K562 (cell line): ENCODE results near the gene LSR. TPM values are rescaled to one million over a fixed set of nuclear protein-coding genes. Genes with fewer than 3 reads are reported as not detected.

Experiments
- ATAC-seq: fragments of 200-7000 bp; cut with Tn5 transposase; 3 replicates; pipeline ENCODE4 v1.9.1; 2020; ENCODE audit warnings: moderate library complexity
- BruUV-seq: library from RNA; stranded (reverse); fragments of 400-500 nt; replicated peaks from 2 replicates; lab custom pipeline; 2021; lab: Mats Ljungman, UMichigan
- CTCF ChIA-PET: fragments of 300-600 bp; formaldehyde crosslinking; extraction: SDS; loops from one replicate; lab custom pipeline; 2021; ENCODE audit warnings: low intra/inter-chr PET ratio; lab: Yijun Ruan, JAX
- POLR2A ChIA-PET: fragments of 300-600, 350-650 bp; sonication (Branson Sonifier 250); formaldehyde crosslinking; extraction: SDS; loops from one replicate; lab custom pipeline; 2021; ENCODE audit warnings: antibody characterized with exemption, inconsistent platforms; lab: Yijun Ruan, JAX
- DNase-seq, 4 experiments: peaks; one replicate each; pipeline versions ENCODE4 v3.0.0 to v3.0.0-alpha.2; 2011 to 2018; ENCODE audit warnings: low spot score in 3 of 4, mixed read lengths in 3 of 4; ENCODE audit errors: extremely low read depth in 1 of 4
- FAIRE-seq: peaks from 2 replicates; lab custom pipeline; 2011; peaks lifted over from hg19 to GRCh38; lab: Jason Lieb, UNC
- H2AFZ ChIP-seq: 2 replicates; pipeline ENCODE4 v1.6.0; 2011; ENCODE audit warnings: low read depth, low read length, control low read depth, inconsistent platforms
- H3K27ac ChIP-seq: fragments of 200-600 bp; 3 replicates; pipeline ENCODE4 v1.8.0; 2011; ENCODE audit warnings: low read depth, mild to moderate bottlenecking, control low read depth, inconsistent platforms, low read length, moderate library complexity, mixed read lengths; ENCODE audit errors: extremely low read depth
- H3K27me3 ChIP-seq, 2 experiments: fragments of 300-600 bp in 1 of 2; 2 replicates in 1 of 2; 3 replicates in 1 of 2; pipeline versions ENCODE4 v1.6.0 to v1.8.0; 2011; ENCODE audit warnings: inconsistent platforms in 2 of 2, low read length in 2 of 2, mild to moderate bottlenecking in 1 of 2, mixed read lengths in 1 of 2, moderate library complexity in 1 of 2; ENCODE audit not compliant: control insufficient read depth in 2 of 2, insufficient read depth in 2 of 2
- H3K36me3 ChIP-seq: fragments of 300-600 bp; 3 replicates; pipeline ENCODE4 v1.8.0; 2011; ENCODE audit warnings: mild to moderate bottlenecking, low read length, inconsistent platforms; ENCODE audit not compliant: control insufficient read depth, insufficient read depth
- H3K4me1 ChIP-seq, 2 experiments: fragments of 200-600 bp in 1 of 2; replicated peaks in 1 of 2; 2 replicates in 1 of 2; 3 replicates in 1 of 2; pipeline versions ENCODE4 v1.5.1 to v1.8.0; 2011; ENCODE audit warnings: inconsistent platforms in 2 of 2, low read length in 2 of 2, mild to moderate bottlenecking in 1 of 2, mixed read lengths in 1 of 2, moderate library complexity in 1 of 2; ENCODE audit not compliant: control insufficient read depth in 2 of 2, insufficient read depth in 2 of 2
- H3K4me2 ChIP-seq: 2 replicates; pipeline ENCODE4 v1.6.1; 2011; ENCODE audit warnings: low read length, control low read depth, inconsistent platforms, mixed read lengths; ENCODE audit not compliant: insufficient read depth
- H3K4me3 ChIP-seq: fragments of 200-600 bp; sonication (generic), shearing (Covaris generic); 2 replicates; pipeline ENCODE4 v1.5.1; 2016; ENCODE audit warnings: control low read depth, inconsistent platforms
- H3K79me2 ChIP-seq: fragments of 200-600 bp; 3 replicates; pipeline ENCODE4 v1.8.0; 2011; ENCODE audit warnings: low read length, inconsistent platforms; ENCODE audit not compliant: control insufficient read depth, insufficient read depth
- H3K9ac ChIP-seq, 2 experiments: 2 replicates each; pipeline versions ENCODE4 v1.6.0 to v1.6.1; 2011; ENCODE audit warnings: low read depth in 2 of 2, low read length in 2 of 2, control low read depth in 1 of 2, inconsistent platforms in 1 of 2, mild to moderate bottlenecking in 1 of 2, mixed read lengths in 1 of 2; ENCODE audit not compliant: insufficient read depth in 1 of 2
- H3K9me1 ChIP-seq: one replicate; pipeline ENCODE4 v1.6.0; 2011; ENCODE audit warnings: inconsistent platforms, mild to moderate bottlenecking, low read length, moderate library complexity; ENCODE audit not compliant: control insufficient read depth, insufficient read depth
- H3K9me3 ChIP-seq: replicated peaks from 2 replicates; pipeline ENCODE4 v1.5.1; 2011; ENCODE audit warnings: low read depth, low read length, inconsistent platforms; ENCODE audit not compliant: control insufficient read depth, insufficient read depth
- H4K20me1 ChIP-seq: replicated peaks from 2 replicates; pipeline ENCODE4 v1.6.1; 2011; ENCODE audit warnings: low read length, inconsistent platforms, mixed read lengths; ENCODE audit not compliant: control insufficient read depth, insufficient read depth
- RCOR1 ChIP-seq, 2 experiments: IDR thresholded peaks; 2 replicates each; pipeline ENCODE4 v1.6.1; 2012; ENCODE audit warnings: low read depth in 2 of 2, low read length in 2 of 2, borderline replicate concordance in 1 of 2, improper control_type of control experiment in 1 of 2
- WGBS: fragments of 100-300 bp; shearing (Covaris generic); methylation state at CpG from one replicate; pipeline ENCODE4 v1.1.6; 2016; ENCODE audit warnings: low coverage, mixed read lengths; ENCODE audit not compliant: insufficient coverage; ENCODE audit errors: missing lambda C conversion rate; 5-methylcytosine and 5-hydroxymethylcytosine counted together
- in situ Hi-C: fragments of 300-500 bp; cut with MboI; formaldehyde crosslinking; loops from 4 replicates; pipeline ENCODE4 v1.15.0; 2018; ENCODE audit warnings: inconsistent platforms, mixed read lengths
- intact Hi-C: fragments of 100-400 bp; cut with micrococcal nuclease; formaldehyde crosslinking; loops from 2 replicates; pipeline ENCODE4 v1.14.2; 2022
- polyA plus RNA-seq, 8 experiments: library from polyadenylated mRNA; depleted of rRNA in 4 of 8; stranded (reverse) in 5 of 8; unstranded in 3 of 8; fragments of >200 nt; fragmentation: Nextera tagmentation in 2 of 8; fragmentation: Illumina TruSeq in 1 of 8; extraction: Ambion mirVana in 2 of 8; extraction: Trizol in 1 of 8; gene quantifications; 2 replicates each; pipeline versions ENCODE4 v1.2.1 to v1.2.3, GENCODE V29; 2011 to 2014; ENCODE audit warnings: inconsistent platforms in 1 of 8, missing spikeins in 1 of 8
- total RNA-seq, 7 experiments: library from RNA; depleted of rRNA in 6 of 7; stranded (reverse); fragments of >200 nt in 6 of 7; fragmentation: Illumina TruSeq in 2 of 7; extraction: Trizol in 2 of 7; gene quantifications; 2 replicates each; pipeline versions ENCODE4 v1.2.1 to v1.2.3, GENCODE V29; 2011 to 2021; ENCODE audit warnings: low replicate concordance in 1 of 7
- TF ChIP-seq, protein P1 (sequence below): sonication (generic); formaldehyde crosslinking; IDR thresholded peaks from 2 replicates; pipeline ENCODE4 v1.8.1; 2023; ENCODE audit warnings: mild to moderate bottlenecking, missing genetic modification reagents

Gene LSR
- total and polyA plus RNA-seq, 9 of the 15 experiments (the other 6 are each of a cell fraction or from before 2014, with no cell fraction given): 0.44 to 87.9 (median 28.0) TPM

- H4K20me1 ChIP-seq: no peaks in the 10 kb centered on the region
- no peaks in the 10 kb centered on the region for H3K9me3 ChIP-seq
- BruUV-seq: no TSS peak
- H3K4me1 ChIP-seq: peaks cover 36 to 40% of the 10 kb centered on the region in 2 experiments
- H3K79me2 ChIP-seq: no peaks in the 10 kb centered on the region
- ChIA-PET POLR2A (no interaction called here), CTCF (interaction anchor here (0.6 kb wide), 1 partner anchor 88 kb away, joined by 3 read pairs; no protein-coding TSS in a partner anchor)
- DNase-seq (no peak), ATAC-seq (no peak), FAIRE-seq (no peak)
- in situ Hi-C loops (no loop called here), intact Hi-C loops (loop anchor here (5.0 kb wide), 3 partner anchors 38 to 57 kb away; partner anchors contain the start of genes FXYD5 and LSR)
- H3K4me2 ChIP-seq: no peak overlapping the region
- no peaks in the 10 kb centered on the region for H3K9me1 ChIP-seq
- no peaks in the 10 kb centered on the region for H3K36me3 ChIP-seq
- peak in 1 of 2 experiments; percentile 36; a peak in 1 of 4 replicates for TF ChIP-seq RCOR1 (IDR thresholded peaks at IDR 0.05; ENCODE audit: borderline replicate concordance in 1 of 2, low read depth in 2 of 2, low read length in 2 of 2)
- TF ChIP-seq, protein P1, sequence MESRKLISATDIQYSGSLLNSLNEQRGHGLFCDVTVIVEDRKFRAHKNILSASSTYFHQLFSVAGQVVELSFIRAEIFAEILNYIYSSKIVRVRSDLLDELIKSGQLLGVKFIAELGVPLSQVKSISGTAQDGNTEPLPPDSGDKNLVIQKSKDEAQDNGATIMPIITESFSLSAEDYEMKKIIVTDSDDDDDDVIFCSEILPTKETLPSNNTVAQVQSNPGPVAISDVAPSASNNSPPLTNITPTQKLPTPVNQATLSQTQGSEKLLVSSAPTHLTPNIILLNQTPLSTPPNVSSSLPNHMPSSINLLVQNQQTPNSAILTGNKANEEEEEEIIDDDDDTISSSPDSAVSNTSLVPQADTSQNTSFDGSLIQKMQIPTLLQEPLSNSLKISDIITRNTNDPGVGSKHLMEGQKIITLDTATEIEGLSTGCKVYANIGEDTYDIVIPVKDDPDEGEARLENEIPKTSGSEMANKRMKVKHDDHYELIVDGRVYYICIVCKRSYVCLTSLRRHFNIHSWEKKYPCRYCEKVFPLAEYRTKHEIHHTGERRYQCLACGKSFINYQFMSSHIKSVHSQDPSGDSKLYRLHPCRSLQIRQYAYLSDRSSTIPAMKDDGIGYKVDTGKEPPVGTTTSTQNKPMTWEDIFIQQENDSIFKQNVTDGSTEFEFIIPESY (CRISPR knock-in tag): no peak
- H3K9ac ChIP-seq: no peak overlapping the region
- 64% methylated on average over 3 of the region's 4 CpGs for WGBS
- no peak overlapping the region for H3K4me3 ChIP-seq
- no peaks in the 10 kb centered on the region for H3K27me3 ChIP-seq
- H3K27ac ChIP-seq: no peak overlapping the region
- no peak overlapping the region for H2AFZ ChIP-seq
Measured at GRCh38 chr19:35209646-35210045, 39.2 kb upstream of the LSR start.
